ENCODE results near the gene SLF1. TPM values are rescaled to one million over a fixed set of nuclear protein-coding genes. Genes with fewer than 3 reads are reported as not detected.

The SLF1 gene
- total RNA-seq, 1 donor from 2014 or later: 18.2 TPM

DNA sequence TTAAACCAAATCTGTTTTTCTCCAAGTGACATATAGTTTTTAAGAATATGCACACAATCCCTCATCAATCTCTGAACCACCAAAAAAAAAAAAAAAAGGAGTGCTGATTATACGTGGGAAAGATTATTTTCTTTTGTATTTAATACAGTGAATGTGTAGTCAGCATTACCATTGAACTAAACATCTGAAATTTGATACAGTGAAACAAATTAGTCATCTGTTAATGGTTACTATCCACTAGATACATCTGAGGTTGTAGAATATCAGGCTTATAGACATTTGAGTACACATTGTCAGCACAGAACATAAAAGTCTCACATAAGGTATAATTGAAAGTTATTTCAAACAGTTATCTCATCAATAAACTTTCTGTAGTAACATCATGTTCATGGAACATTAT is 87.0 kb downstream of the SLF1 start:
- intact Hi-C loops (cut with micrococcal nuclease): no loop called here

DNA sequence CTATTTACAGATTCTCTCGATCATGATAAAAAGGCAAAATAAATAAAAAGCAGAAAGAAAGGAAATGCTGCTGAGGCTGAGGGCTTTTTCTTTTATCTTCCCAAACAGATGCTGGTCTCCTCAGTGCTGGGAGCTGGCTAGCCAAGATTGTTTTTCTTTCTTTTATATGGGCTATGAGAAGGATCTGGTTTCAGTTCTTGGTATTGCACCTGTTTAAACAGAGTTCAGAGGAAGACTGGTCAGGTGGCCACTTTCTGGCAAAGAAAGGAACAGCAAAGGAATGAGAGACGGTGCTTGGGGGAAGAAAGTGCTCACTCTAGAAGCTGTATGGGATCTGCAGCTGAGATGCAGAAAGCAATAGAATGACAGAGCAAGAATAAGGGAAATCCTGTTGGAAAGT is 88.9 kb downstream of the SLF1 start:
- intact Hi-C loops (cut with micrococcal nuclease): no loop called here

DNA sequence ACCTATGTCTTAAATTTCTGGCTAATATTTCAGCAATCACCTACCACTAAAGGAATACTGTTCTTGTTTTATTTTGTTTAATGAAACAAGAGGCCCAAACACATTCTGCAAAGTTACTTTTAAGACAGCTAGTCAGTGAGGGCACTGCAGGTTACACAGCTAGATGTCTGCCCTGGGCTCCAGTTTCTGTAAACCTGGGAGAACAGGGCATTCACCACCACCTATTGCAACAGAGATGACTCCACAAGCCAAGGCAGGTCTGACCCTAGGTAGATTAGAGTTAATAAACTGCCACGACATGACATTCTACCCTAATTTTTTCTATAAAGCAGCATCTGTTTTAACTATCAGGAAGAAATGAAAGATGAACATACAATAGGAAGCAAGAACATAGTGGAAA is 90.8 kb downstream of the SLF1 start:
- intact Hi-C loops (cut with micrococcal nuclease): no loop called here

DNA sequence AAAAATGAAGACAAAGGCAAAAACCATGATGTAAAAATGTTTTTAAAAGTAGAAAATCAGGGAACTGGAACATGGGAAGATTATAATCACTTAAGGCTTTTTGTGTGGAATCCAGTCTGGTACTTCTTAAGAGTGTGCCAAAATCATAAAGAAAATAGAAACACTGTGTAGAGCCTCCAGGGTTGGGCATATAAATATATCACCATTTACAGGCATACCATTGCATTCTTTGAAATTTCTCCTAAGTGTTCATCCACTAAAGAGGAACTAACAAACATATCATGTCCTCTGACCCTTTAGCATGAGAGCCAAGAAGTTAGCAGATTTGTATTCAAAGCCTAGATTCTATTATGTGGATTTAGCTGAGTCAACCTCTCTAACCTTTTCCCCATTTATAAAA is 93.3 kb downstream of the SLF1 start:
- intact Hi-C loops (cut with micrococcal nuclease): no loop called here

DNA sequence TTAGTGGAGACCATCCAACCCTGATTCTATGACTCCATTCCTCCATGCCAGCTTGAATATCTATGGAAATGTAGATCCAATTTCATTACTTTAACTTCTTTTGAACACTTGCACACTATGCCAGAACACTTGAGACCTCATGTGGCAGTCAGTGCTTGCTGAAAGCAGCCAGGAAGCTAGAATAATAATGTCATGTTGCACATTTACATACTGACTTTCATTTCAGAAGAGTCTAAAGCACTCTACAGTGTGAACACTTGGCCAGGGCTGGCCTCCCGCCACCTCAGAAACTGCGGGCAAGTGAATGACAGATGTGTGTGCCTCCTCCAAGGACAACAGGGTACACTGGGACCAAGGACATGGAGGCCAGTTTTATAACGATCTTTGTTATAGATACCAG is 97.3 kb downstream of the SLF1 start:
- intact Hi-C loops (cut with micrococcal nuclease): no loop called here

DNA sequence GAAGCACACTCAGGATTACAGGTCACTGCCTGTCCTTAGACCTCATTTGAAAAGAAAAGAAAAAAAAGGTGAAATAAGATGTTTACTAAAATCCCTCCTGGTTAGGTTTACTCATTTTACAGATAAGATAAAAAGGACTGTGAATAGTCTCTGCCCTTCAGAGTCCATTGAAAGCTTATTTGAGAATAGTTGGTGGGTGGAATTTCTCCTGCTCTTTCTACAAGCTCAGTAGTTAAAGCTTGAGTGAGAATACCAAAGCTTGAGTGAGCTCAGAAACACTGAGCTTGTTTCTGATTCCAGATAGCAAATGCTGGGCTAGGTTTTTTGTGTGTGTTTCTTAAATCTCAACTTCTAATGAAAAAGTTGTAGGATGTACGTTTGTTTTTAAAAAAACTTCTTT is 106.7 kb downstream of the SLF1 start:
- intact Hi-C loops (cut with micrococcal nuclease): no loop called here

DNA sequence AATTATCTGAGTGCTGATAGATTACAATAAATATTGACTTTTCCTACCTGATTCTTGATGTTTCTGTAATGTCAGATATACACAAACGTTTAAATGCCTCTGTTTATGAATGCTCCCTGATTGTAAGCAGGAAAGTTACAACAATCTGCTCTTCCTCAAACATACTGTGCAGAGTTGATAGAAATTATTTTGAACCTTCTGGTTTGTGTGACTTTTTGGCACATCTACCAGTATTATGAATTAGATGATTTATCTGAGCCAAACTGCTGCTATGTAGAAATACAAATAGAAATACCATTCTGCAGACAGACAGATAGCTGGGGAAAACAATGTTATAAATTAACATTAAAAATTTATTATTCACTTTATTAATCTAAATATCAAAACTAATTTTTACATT is 113.0 kb downstream of the SLF1 start:
- intact Hi-C loops (cut with micrococcal nuclease): loop anchor here (10.0 kb wide), 2 partner anchors 123 to 827 kb away; no protein-coding TSS in a partner anchor

DNA sequence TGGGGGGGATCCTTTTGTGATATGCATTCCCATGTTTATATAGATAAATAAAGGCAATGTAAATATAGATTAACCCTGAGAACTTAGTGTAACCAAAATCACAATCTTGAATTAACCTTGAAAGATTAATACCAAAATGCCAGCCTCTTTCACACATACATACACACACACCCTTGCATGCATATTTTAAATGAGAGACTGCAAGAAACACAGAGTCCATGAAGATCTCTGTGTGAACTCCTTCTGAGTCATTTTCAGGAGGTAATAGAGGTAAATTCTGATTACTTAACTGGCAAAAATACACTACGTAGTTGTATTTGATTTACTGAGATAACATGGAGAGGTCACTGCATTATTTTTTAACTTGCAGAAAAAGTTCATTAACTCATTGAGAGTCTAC is 118.0 kb downstream of the SLF1 start:
- intact Hi-C loops (cut with micrococcal nuclease): loop anchor here (10.0 kb wide), 2 partner anchors 118 to 832 kb away; no protein-coding TSS in a partner anchor

DNA sequence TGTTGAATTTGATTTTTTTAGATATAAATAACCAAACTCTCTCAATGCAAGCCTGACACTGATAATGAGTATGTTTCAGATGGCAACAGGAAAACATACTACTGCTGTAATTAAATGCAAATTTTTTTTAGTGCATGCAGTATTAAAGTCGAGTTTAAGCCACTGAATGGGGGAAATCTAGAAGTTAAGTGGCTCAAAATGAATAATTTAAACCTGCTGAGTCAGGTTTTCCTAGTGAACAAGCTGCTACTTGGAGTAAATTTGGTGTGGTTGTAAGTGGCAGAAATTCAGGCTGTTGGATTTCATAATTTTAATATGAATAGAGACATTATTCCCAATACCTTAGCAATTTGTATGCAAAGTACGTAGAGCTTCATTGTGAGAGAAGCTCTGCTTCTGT is 121.8 kb downstream of the SLF1 start:
- intact Hi-C loops (cut with micrococcal nuclease): no loop called here

DNA sequence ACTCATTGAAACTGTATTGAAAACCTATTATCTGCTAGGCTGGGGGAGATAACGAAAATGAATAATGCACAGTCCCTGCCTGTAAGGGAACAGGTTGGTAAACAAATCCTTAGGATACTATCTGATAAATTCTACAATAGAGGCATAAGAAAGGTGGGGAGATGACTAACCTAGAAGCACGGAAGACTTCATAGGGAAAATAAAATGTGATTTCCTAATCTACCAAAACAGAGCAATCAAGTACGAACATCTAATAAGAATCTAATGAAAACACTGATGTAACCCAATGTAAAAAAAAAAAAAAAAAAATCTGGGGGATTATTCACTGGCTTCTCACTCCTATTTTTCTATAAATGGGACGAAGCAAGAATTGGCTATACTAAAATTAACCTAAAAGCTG is 124.4 kb downstream of the SLF1 start:
- intact Hi-C loops (cut with micrococcal nuclease): no loop called here

DNA sequence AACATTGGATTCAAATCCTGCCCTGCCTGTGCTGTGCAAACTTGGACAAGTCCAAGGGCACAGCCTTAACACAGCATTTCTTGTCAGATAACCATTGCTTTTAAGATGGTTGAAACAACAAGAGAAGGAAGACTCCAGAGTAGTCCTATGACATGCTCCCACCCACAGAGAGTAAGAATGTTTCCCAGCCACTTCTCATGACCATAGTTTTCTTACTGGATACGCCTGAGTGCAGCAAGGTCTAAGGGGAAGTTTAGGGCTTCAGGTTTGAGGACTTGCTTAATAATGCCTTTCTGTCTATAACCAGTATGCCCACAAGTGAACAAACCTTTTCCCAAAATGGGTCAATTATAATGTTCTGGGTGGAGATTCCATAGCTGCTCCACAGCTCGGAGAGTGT is 126.4 kb downstream of the SLF1 start:
- intact Hi-C loops (cut with micrococcal nuclease): no loop called here

DNA sequence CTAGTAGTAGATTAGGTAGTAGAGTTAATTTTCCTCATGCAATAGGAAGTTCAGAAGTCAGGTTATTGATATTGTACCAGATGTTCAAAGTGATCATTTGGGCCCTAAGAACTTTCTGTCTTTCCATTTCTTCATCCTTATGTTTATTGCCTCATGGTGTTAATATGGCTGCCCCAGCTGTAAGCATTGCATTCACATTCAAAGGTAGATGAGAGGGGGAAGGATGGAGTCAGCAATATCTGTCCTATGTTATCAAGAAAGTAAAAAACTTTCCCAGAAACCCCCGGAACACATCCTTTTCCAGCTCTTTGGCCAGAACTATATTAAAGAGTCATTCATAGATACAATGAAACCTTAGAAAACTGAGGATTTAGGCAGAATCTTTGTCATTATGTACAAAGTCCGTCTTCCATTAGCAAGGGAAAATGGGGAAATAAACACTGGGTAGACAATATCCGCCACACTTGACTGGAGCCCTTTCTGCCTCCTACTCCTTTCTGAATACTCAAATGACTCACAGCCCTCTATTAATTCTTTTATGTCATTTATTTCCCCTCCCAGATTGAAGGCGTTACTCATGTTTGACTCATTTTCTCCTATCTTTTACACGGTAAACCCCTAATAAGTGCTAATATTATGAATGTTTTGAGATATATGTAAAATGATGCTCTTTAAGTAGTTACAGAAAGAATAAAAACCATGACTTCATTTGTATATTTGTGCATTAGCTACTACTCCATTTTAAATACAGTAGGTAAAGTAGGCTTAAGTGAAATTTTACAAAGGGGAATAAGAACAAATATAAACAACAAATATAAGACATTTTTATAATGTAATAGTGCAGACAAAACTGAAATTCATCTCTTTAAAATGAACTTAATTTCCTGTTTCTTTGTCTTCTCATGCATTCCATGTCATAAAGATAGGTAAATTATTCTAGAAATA is 127.6 kb downstream of the SLF1 start:
- intact Hi-C loops (cut with micrococcal nuclease): no loop called here

DNA sequence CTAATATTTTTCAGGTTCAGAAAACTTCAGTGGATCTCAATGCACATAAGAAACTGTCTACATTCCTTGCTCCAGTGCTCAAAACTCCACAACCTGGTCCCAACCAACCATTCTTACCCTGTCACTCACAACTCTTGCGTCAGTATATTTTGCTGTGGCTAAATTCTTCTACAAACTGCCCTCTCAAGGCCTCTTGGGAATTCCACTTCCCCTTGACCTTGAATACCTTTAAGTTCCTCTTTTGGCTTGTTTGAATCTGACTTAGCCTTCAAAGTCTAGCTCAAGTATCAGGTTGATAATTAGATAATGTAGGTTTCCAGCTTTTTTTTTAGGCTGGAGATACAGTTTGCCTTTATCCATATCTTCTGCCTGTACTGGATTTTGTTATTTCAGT is 128.3 kb downstream of the SLF1 start:
- intact Hi-C loops (cut with micrococcal nuclease): no loop called here

Other genes with a start within 250 kb of the SLF1 start
- gene KIAA0825, start 65 bp upstream of the SLF1 start, total RNA-seq: 1.1 and 1.3 TPM in 2 replicates

All from T-helper 2 cell treated with Interferon-gamma antibody and Interleukin-4, amounts not matched to agents 100 ng/mL and 5 ng/mL, for 36 hours (primary cell).